Measurements from ENCODE around the gene PRTG.
"Not testable (repeated sequence)": the region's sequence is repeated elsewhere in the genome, so short reads cannot be mapped to it uniquely, and the experiment has no call there.

PRTG gene

GRCh38 chr15:55613727-55614126, 129.2 kb downstream of the PRTG start:
- Histone ChIP-seq H3K9ac (no peak overlapping the region), H3K27me3 (ENCODE audit: insufficient read depth, low read depth) (no peaks in the 10 kb centered on the region), H2AFZ (ENCODE audit: low read depth) (no peak overlapping the region), H3K4me2 (no peak overlapping the region), H4K20me1 (ENCODE audit: insufficient read depth) (no peaks in the 10 kb centered on the region), H3K27ac (no peak overlapping the region), H3K4me1 (ENCODE audit: low read depth, poor library complexity, severe bottlenecking) (no peaks in the 10 kb centered on the region), H3K36me3 (ENCODE audit: insufficient read depth) (no peaks in the 10 kb centered on the region), H3K79me2 (ENCODE audit: insufficient read depth, low read depth) (no peaks in the 10 kb centered on the region), H3K4me3 (IDR thresholded peaks at IDR 0.05; ENCODE audit: insufficient read depth, low read depth, low read length) (no peak overlapping the region)
- TF ChIP-seq CTCF (conservative IDR thresholded peaks at IDR 0.05; ENCODE audit: low read depth, low read length) = no peak

GRCh38 chr15:55606214-55606613, 136.7 kb downstream of the PRTG start:
- no peaks in the 10 kb centered on the region for H3K36me3 ChIP-seq (ENCODE audit: insufficient read depth)
- no peak for TF ChIP-seq CTCF (conservative IDR thresholded peaks at IDR 0.05; ENCODE audit: low read depth, low read length)
- no peak overlapping the region for H3K4me3 ChIP-seq (IDR thresholded peaks at IDR 0.05; ENCODE audit: insufficient read depth, low read depth, low read length)
- no peak overlapping the region for H2AFZ ChIP-seq (ENCODE audit: low read depth)
- no peaks in the 10 kb centered on the region for H3K27me3 ChIP-seq (ENCODE audit: insufficient read depth, low read depth)
- H3K9ac ChIP-seq = no peak overlapping the region
- H3K4me2 ChIP-seq = no peak overlapping the region
- H3K4me1 ChIP-seq (ENCODE audit: low read depth, poor library complexity, severe bottlenecking) = no peaks in the 10 kb centered on the region
- no peaks in the 10 kb centered on the region for H3K79me2 ChIP-seq (ENCODE audit: insufficient read depth, low read depth)
- H3K27ac ChIP-seq = no peak overlapping the region
- no peaks in the 10 kb centered on the region for H4K20me1 ChIP-seq (ENCODE audit: insufficient read depth)

- Histone ChIP-seq H3K4me2 (no peak overlapping the region), H2AFZ (ENCODE audit: low read depth) (no peak overlapping the region), H3K4me1 (ENCODE audit: low read depth, poor library complexity, severe bottlenecking) (no peaks in the 10 kb centered on the region), H3K4me3 (IDR thresholded peaks at IDR 0.05; ENCODE audit: insufficient read depth, low read depth, low read length) (no peak overlapping the region), H3K9ac (no peak overlapping the region), H3K79me2 (ENCODE audit: insufficient read depth, low read depth) (no peaks in the 10 kb centered on the region), H4K20me1 (ENCODE audit: insufficient read depth) (no peaks in the 10 kb centered on the region), H3K27ac (no peak overlapping the region), H3K27me3 (ENCODE audit: insufficient read depth, low read depth) (no peaks in the 10 kb centered on the region), H3K36me3 (ENCODE audit: insufficient read depth) (no peaks in the 10 kb centered on the region)
- no peak for TF ChIP-seq CTCF (conservative IDR thresholded peaks at IDR 0.05; ENCODE audit: low read depth, low read length)
Observed at GRCh38 chr15:55601374-55601773, 141.6 kb downstream of the PRTG start.

GRCh38 chr15:55599439-55599838, 143.5 kb downstream of the PRTG start:
- H4K20me1 ChIP-seq (ENCODE audit: insufficient read depth) = no peaks in the 10 kb centered on the region
- no peak overlapping the region for H3K9ac ChIP-seq
- no peak for TF ChIP-seq CTCF (conservative IDR thresholded peaks at IDR 0.05; ENCODE audit: low read depth, low read length)
- H3K4me3 ChIP-seq (IDR thresholded peaks at IDR 0.05; ENCODE audit: insufficient read depth, low read depth, low read length) = no peak overlapping the region
- H2AFZ ChIP-seq (ENCODE audit: low read depth) = no peak overlapping the region
- no peak overlapping the region for H3K27ac ChIP-seq
- no peaks in the 10 kb centered on the region for H3K4me1 ChIP-seq (ENCODE audit: low read depth, poor library complexity, severe bottlenecking)
- H3K4me2 ChIP-seq = no peak overlapping the region
- no peaks in the 10 kb centered on the region for H3K79me2 ChIP-seq (ENCODE audit: insufficient read depth, low read depth)
- H3K27me3 ChIP-seq (ENCODE audit: insufficient read depth, low read depth) = no peaks in the 10 kb centered on the region
- no peaks in the 10 kb centered on the region for H3K36me3 ChIP-seq (ENCODE audit: insufficient read depth)

GRCh38 chr15:55593019-55593418, 149.9 kb downstream of the PRTG start:
- not testable (repeated sequence) for H3K4me2 ChIP-seq; H3K4me3 ChIP-seq (IDR thresholded peaks at IDR 0.05; ENCODE audit: insufficient read depth, low read depth, low read length); H2AFZ ChIP-seq (ENCODE audit: low read depth); H4K20me1 ChIP-seq (ENCODE audit: insufficient read depth); H3K9ac ChIP-seq; H3K27ac ChIP-seq; H3K36me3 ChIP-seq (ENCODE audit: insufficient read depth); H3K4me1 ChIP-seq (ENCODE audit: low read depth, poor library complexity, severe bottlenecking); H3K27me3 ChIP-seq (ENCODE audit: insufficient read depth, low read depth); H3K79me2 ChIP-seq (ENCODE audit: insufficient read depth, low read depth)

Data from KMS-11 (cell line).